ENCODE measurements around the gene CRKL. TPM values are rescaled to one million over a fixed set of nuclear protein-coding genes. Genes with fewer than 3 reads are reported as not detected.

CRKL gene
- total and polyA plus RNA-seq, 2 experiments from 2014 or later, result 26.7 to 42.5 TPM

DNA sequence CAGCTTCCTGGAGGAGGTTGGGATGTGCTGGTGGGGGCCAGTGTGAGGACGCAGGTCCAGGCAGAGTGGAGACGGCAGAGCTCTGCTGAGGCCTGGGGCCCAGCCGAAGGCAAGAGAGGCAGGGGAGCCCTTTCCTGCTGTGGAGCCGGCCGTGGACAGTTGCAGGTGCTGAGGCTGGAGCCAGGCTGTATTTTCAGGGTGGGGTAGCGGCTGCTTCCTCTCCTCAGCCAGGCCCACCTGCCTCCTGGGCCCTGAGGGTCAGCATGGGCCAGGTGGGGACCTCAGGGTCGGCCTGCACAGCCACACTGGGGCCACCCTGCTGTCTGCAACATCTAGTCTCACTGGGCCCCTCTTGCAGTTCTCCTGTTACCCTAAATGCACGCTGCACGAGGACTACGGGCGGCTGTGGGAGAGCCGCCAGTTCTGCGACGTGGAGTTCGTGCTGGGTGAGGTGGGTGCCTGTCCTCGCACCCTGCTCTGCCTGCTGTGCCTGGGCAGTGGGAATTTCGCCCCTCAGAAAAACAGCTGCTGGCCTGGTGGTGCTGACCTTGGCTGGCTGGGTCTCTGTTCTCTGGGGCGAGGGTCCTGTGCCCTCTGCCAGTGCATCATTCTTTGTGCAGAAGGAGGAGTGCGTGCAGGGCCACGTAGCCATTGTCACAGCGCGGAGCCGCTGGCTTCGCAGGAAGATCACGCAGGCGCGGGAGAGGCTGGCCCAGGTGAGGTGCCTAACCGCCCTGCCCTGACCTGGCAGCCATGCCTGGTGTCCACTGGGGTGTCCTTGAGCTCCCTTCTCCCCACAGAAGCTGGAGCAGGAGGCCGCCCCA is 76.3 kb downstream of the CRKL start:
- in situ Hi-C loops (cut with MboI), result no loop called here
- WGBS, 2 experiments (ENCODE audit: low coverage in 1 of 2, low lambda C conversion rate in 2 of 2, missing lambda C conversion rate in 2 of 2), result 94 to 95% methylated on average over 28 to 29 of the region's 29 CpGs
- Histone ChIP-seq H3K4me1 (ENCODE audit: insufficient read depth) (no peaks in the 10 kb centered on the region), H2AFZ (no peak overlapping the region), H3K9ac (no peak overlapping the region), H3K9me2 (ENCODE audit: insufficient read depth) (no peaks in the 10 kb centered on the region), H3K79me2 (ENCODE audit: insufficient read depth) (no peaks in the 10 kb centered on the region), H3K4me2 (ENCODE audit: unreplicated experiment) (no peak overlapping the region), H3K27me3 (replicated peaks; ENCODE audit: insufficient read depth) (no peaks in the 10 kb centered on the region), H3K9me3 (ENCODE audit: low read depth) (no peaks in the 10 kb centered on the region), H3K36me3 (ENCODE audit: low read depth) (no peaks in the 10 kb centered on the region; the same call in 1 of the 2 replicates), H4K20me1 (ENCODE audit: insufficient read depth) (no peaks in the 10 kb centered on the region), H3F3A (ENCODE audit: insufficient read depth) (no peaks in the 10 kb centered on the region), H3K27ac (no peak overlapping the region), H3K4me3 (no peak overlapping the region)
- no peak for TF ChIP-seq EZH2phosphoT487 (IDR thresholded peaks at IDR 0.05; ENCODE audit: insufficient read depth, low read depth)
- TF ChIP-seq EZH2 (IDR thresholded peaks at IDR 0.05; ENCODE audit: insufficient read depth, poor library complexity, severe bottlenecking), result no peak
- DNase-seq, result no peak

- Histone ChIP-seq H3K4me2 (ENCODE audit: unreplicated experiment) (no peak overlapping the region), H3K27ac (no peak overlapping the region), H3F3A (ENCODE audit: insufficient read depth) (peaks cover 5% of the 10 kb centered on the region; the same call in 1 of the 2 replicates), H4K20me1 (ENCODE audit: insufficient read depth) (no peaks in the 10 kb centered on the region), H3K79me2 (ENCODE audit: insufficient read depth) (0 out of 2 replicates have a peak, but pooled peaks cover 3% of the 10 kb centered on the region), H3K9ac (no peak overlapping the region), H3K4me3 (no peak overlapping the region), H3K9me3 (ENCODE audit: low read depth) (no peaks in the 10 kb centered on the region), H3K27me3 (replicated peaks; ENCODE audit: insufficient read depth) (no peaks in the 10 kb centered on the region), H3K4me1 (ENCODE audit: insufficient read depth) (no peaks in the 10 kb centered on the region), H2AFZ (no peak overlapping the region), H3K36me3 (ENCODE audit: low read depth) (no peaks in the 10 kb centered on the region; the same call in 1 of the 2 replicates), H3K9me2 (ENCODE audit: insufficient read depth) (no peaks in the 10 kb centered on the region)
- DNase-seq, result no peak
- 89 to 92% methylated on average over 28 of the region's 30 CpGs for WGBS, 2 experiments (ENCODE audit: low coverage in 1 of 2, low lambda C conversion rate in 2 of 2, missing lambda C conversion rate in 2 of 2)
- TF ChIP-seq EZH2 (IDR thresholded peaks at IDR 0.05; ENCODE audit: insufficient read depth, poor library complexity, severe bottlenecking), result no peak
- no peak for TF ChIP-seq EZH2phosphoT487 (IDR thresholded peaks at IDR 0.05; ENCODE audit: insufficient read depth, low read depth)
- in situ Hi-C loops (cut with MboI), result no loop called here
Measured at GRCh38 chr22:20994128-20994901, 77.1 kb downstream of the CRKL start.

- Histone ChIP-seq H3K9me2 (ENCODE audit: insufficient read depth) (no peaks in the 10 kb centered on the region), H3F3A (ENCODE audit: insufficient read depth) (peaks cover 5% of the 10 kb centered on the region; the same call in 1 of the 2 replicates), H3K4me3 (no peak overlapping the region), H3K4me1 (ENCODE audit: insufficient read depth) (no peaks in the 10 kb centered on the region), H3K27ac (no peak overlapping the region), H3K9ac (no peak overlapping the region), H3K4me2 (ENCODE audit: unreplicated experiment) (no peak overlapping the region), H3K36me3 (ENCODE audit: low read depth) (no peaks in the 10 kb centered on the region; the same call in 1 of the 2 replicates), H3K9me3 (ENCODE audit: low read depth) (no peaks in the 10 kb centered on the region), H3K27me3 (replicated peaks; ENCODE audit: insufficient read depth) (no peaks in the 10 kb centered on the region), H4K20me1 (ENCODE audit: insufficient read depth) (no peaks in the 10 kb centered on the region), H2AFZ (no peak overlapping the region), H3K79me2 (ENCODE audit: insufficient read depth) (peaks cover 8% of the 10 kb centered on the region)
- in situ Hi-C loops (cut with MboI), result no loop called here
- DNase-seq, result no peak
- 80 to 87% methylated on average over 4 to 9 of the region's 10 CpGs for WGBS, 2 experiments (ENCODE audit: low coverage in 1 of 2, low lambda C conversion rate in 2 of 2, missing lambda C conversion rate in 2 of 2)
- TF ChIP-seq EZH2 (IDR thresholded peaks at IDR 0.05; ENCODE audit: insufficient read depth, poor library complexity, severe bottlenecking), result no peak
- no peak for TF ChIP-seq EZH2phosphoT487 (IDR thresholded peaks at IDR 0.05; ENCODE audit: insufficient read depth, low read depth)
Measured at GRCh38 chr22:20994902-20995241, 77.7 kb downstream of the CRKL start.

- no peak overlapping the region for H3K27ac ChIP-seq
- in situ Hi-C loops (cut with MboI), result no loop called here
- H3F3A ChIP-seq (ENCODE audit: insufficient read depth), result peaks cover 5% of the 10 kb centered on the region; the same call in 1 of the 2 replicates
- WGBS, 2 experiments (ENCODE audit: low coverage in 1 of 2, low lambda C conversion rate in 2 of 2, missing lambda C conversion rate in 2 of 2), result 92 to 95% methylated on average over 18 to 23 of the region's 23 CpGs
- no peak overlapping the region for H2AFZ ChIP-seq
- peaks cover 5% of the 10 kb centered on the region; the same call in 1 of the 2 replicates for H3K4me1 ChIP-seq (ENCODE audit: insufficient read depth)
- H3K27me3 ChIP-seq (replicated peaks; ENCODE audit: insufficient read depth), result no peaks in the 10 kb centered on the region
- no peaks in the 10 kb centered on the region for H4K20me1 ChIP-seq (ENCODE audit: insufficient read depth)
- no peaks in the 10 kb centered on the region; the same call in 1 of the 2 replicates for H3K36me3 ChIP-seq (ENCODE audit: low read depth)
- H3K4me2 ChIP-seq (ENCODE audit: unreplicated experiment), result no peak overlapping the region
- no peaks in the 10 kb centered on the region for H3K9me3 ChIP-seq (ENCODE audit: low read depth)
- H3K79me2 ChIP-seq (ENCODE audit: insufficient read depth), result peaks cover 14% of the 10 kb centered on the region
- DNase-seq, result no peak
- H3K9me2 ChIP-seq (ENCODE audit: insufficient read depth), result no peaks in the 10 kb centered on the region
- no peak for TF ChIP-seq EZH2 (IDR thresholded peaks at IDR 0.05; ENCODE audit: insufficient read depth, poor library complexity, severe bottlenecking)
- no peak for TF ChIP-seq EZH2phosphoT487 (IDR thresholded peaks at IDR 0.05; ENCODE audit: insufficient read depth, low read depth)
- H3K9ac ChIP-seq, result no peak overlapping the region
- H3K4me3 ChIP-seq, result no peak overlapping the region
Measured at GRCh38 chr22:20995329-20996030, 78.3 kb downstream of the CRKL start.
